Transverse colon (tissue), 4 donors: ENCODE data around the gene SDK1. TPM values are rescaled to one million over a fixed set of nuclear protein-coding genes. Genes with fewer than 3 reads are reported as not detected.

ENCODE experiments used
- DNase-seq: peaks from one replicate; pipeline ENCODE4 v3.0.0-alpha.2; 2019
- H3K27ac ChIP-seq, 4 donors: fragments of 200-600 bp; sonication (generic); 2 replicates each; pipeline ENCODE4 v1.5.1; 2016 to 2018; ENCODE audit warnings: inconsistent platforms in 4 of 4
- H3K27me3 ChIP-seq: fragments of 200-600 bp; sonication (generic); 2 replicates; pipeline ENCODE4 v1.5.1; 2017; ENCODE audit warnings: inconsistent platforms
- H3K36me3 ChIP-seq, 4 donors: fragments of 200-600 bp; sonication (generic); 2 replicates each; pipeline ENCODE4 v1.5.1; 2017 to 2019; ENCODE audit warnings: inconsistent platforms in 4 of 4
- H3K4me1 ChIP-seq, 4 donors: fragments of 200-600 bp; sonication (generic); 2 replicates each; pipeline ENCODE4 v1.5.1; 2017 to 2020; ENCODE audit warnings: inconsistent platforms in 4 of 4
- H3K4me3 ChIP-seq, 4 donors: fragments of 200-600 bp; sonication (generic); 1 replicate in 1 of 4; 2 replicates in 3 of 4; pipeline versions ENCODE4 v1.5.1 to v1.6.1; 2017 to 2019; ENCODE audit warnings: inconsistent platforms in 4 of 4
- H3K9me3 ChIP-seq, 2 donors: fragments of 200-600 bp; sonication (generic); 2 replicates each; pipeline ENCODE4 v1.5.1; 2017 to 2019; ENCODE audit warnings: inconsistent platforms in 2 of 2
- EP300 ChIP-seq: sonication (generic); formaldehyde crosslinking; IDR thresholded peaks from one replicate; pipeline ENCODE4 v1.6.1; 2017; ENCODE audit warnings: antibody characterized with exemption, low read depth
- POLR2A ChIP-seq: fragments of 450-650 bp; IDR thresholded peaks from one replicate; pipeline ENCODE4 v1.6.1; 2016; ENCODE audit warnings: antibody characterized with exemption, mild to moderate bottlenecking, moderate library complexity
- POLR2AphosphoS5 ChIP-seq, 3 donors: sonication (generic); formaldehyde crosslinking; IDR thresholded peaks; one replicate each; pipeline ENCODE4 v1.6.1; 2016; ENCODE audit warnings: antibody characterized with exemption in 3 of 3
- WGBS, 2 donors: methylation state at CpG; one replicate each; pipeline ENCODE4 v1.1.5; 2018; ENCODE audit warnings: low coverage in 1 of 2; 5-methylcytosine and 5-hydroxymethylcytosine counted together
- in situ Hi-C, 4 donors: fragments of 200-750 bp; cut with MboI; loops; one replicate each; pipeline versions ENCODE4 v1.15.0 to v1.15.1; 2017; ENCODE audit warnings: low sequenced_read_pairs in 3 of 4, low pct_ligation_motif_present in 1 of 4, low pct_unique_long_range_greater_than_20kb in 1 of 4
- intact Hi-C: fragments of 100-400 bp; cut with DNase I; formaldehyde crosslinking; loops from one replicate; pipeline ENCODE4 v1.15.1; 2023; ENCODE audit warnings: low total_unique reads
- total RNA-seq, 4 donors: library from RNA; depleted of rRNA; stranded (reverse); fragments of >200 nt; gene quantifications; one replicate each; pipeline ENCODE4 v1.1.0, GENCODE V29; 2016
- TF ChIP-seq, protein P1 (sequence below), 5 experiments: fragments of 200-600 bp in 3 of 5; fragments of 450-650 bp in 2 of 5; sonication (generic) in 3 of 5; IDR thresholded peaks; 1 replicate in 2 of 5; 2 replicates in 3 of 5; pipeline ENCODE4 v1.5.1; 2016 to 2017; ENCODE audit warnings: antibody characterized with exemption in 5 of 5, inconsistent platforms in 3 of 5, mild to moderate bottlenecking in 2 of 5, moderate library complexity in 1 of 5

The SDK1 gene
- total RNA-seq, 4 donors from 2014 or later, result 4.0 to 8.6 (median 5.4) TPM

DNA sequence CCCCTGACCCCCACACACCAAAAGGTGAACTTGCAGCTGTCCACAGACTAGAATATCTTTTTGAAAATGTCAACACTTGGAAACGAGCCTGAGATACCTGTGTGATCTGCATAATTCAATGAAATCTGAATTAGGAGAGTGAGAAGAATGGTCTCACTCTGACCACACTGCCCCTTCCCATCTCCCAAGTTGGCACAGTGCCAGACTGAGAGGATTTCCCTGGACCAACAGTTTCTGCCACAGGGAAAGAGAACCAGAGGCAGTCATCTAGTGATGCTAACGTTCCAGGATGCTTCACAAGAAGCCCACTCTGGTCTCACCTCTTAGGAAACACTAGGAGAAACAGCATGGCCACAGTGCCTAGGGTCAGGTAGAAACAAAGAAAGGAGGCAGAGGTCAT, 479.0 kb downstream of the SDK1 start:
- H3K4me1 ChIP-seq, result no peaks in the 10 kb centered on the region
- no peaks in the 10 kb centered on the region for H3K36me3 ChIP-seq
- no peak for DNase-seq
- H3K27me3 ChIP-seq, result no peaks in the 10 kb centered on the region
- in situ Hi-C loops (no loop called here), intact Hi-C loops (no loop called here)
- H3K27ac ChIP-seq, result no peak overlapping the region
- no peak overlapping the region for H3K4me3 ChIP-seq
- WGBS, 2 donors, result 79 to 80% methylated on average over 1 to 2 of the region's 2 CpGs
- TF ChIP-seq, protein P1, sequence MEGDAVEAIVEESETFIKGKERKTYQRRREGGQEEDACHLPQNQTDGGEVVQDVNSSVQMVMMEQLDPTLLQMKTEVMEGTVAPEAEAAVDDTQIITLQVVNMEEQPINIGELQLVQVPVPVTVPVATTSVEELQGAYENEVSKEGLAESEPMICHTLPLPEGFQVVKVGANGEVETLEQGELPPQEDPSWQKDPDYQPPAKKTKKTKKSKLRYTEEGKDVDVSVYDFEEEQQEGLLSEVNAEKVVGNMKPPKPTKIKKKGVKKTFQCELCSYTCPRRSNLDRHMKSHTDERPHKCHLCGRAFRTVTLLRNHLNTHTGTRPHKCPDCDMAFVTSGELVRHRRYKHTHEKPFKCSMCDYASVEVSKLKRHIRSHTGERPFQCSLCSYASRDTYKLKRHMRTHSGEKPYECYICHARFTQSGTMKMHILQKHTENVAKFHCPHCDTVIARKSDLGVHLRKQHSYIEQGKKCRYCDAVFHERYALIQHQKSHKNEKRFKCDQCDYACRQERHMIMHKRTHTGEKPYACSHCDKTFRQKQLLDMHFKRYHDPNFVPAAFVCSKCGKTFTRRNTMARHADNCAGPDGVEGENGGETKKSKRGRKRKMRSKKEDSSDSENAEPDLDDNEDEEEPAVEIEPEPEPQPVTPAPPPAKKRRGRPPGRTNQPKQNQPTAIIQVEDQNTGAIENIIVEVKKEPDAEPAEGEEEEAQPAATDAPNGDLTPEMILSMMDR (IDR thresholded peaks at IDR 0.05), result no peak
- TF ChIP-seq POLR2AphosphoS5 (IDR thresholded peaks at IDR 0.05), result no peak
- no peak for TF ChIP-seq EP300
- no peak for TF ChIP-seq POLR2A
- H3K9me3 ChIP-seq, result peaks cover 8 to 13% of the 10 kb centered on the region in 2 donors

DNA sequence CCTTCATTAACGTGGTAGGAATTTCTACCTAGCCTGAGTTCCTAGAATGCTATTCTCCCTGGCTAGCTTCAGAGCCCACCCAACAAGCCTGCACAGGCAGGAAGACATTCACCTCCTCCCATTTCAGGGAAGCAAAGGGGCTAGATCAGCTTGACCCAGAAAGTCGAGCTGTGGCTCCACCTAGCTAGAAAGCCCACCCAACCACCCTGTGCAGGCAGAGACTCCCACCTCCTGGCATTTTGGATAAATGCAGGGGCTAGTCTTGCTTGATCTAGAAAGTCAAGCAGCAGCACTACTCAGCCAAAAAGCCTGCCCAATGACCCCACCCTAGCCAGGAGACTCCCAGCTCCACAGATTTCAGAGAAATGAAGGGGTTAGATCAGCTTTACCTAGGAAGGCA, 479.5 kb downstream of the SDK1 start:
- no peak for DNase-seq
- H3K4me1 ChIP-seq, result no peaks in the 10 kb centered on the region
- H3K4me3 ChIP-seq, result no peak overlapping the region
- H3K27me3 ChIP-seq, result no peaks in the 10 kb centered on the region
- H3K36me3 ChIP-seq, result no peaks in the 10 kb centered on the region
- TF ChIP-seq, protein P1 (IDR thresholded peaks at IDR 0.05), result no peak
- TF ChIP-seq EP300 (no peak), POLR2A (no peak)
- WGBS, 2 donors, result 73% methylated on average over 2 of the region's 2 CpGs; no CpG with 5 or more reads in 1 of the 2 donors
- intact Hi-C loops, result no loop called here
- in situ Hi-C loops, result no loop called here
- no peak overlapping the region for H3K27ac ChIP-seq
- H3K9me3 ChIP-seq, result peaks cover 8 to 13% of the 10 kb centered on the region in 2 donors

DNA sequence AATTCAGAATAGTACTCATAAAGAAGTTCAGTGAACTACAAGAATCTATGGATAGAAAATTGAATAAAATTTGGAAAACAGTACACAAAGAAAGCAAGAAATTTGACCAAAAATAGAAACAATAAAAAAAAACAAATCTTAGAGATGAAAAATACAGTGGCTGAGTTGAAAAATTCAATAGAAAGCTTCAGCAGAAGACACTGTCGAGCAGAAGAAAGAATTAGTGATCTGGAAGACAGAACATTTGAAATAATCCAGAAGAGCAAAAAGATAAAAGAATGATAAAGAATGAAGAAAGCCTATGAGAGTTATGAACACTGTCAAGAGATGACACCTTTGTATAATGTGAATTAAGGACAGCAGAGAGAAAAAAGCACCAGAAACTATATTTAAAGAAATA, 480.6 kb downstream of the SDK1 start:
- Histone ChIP-seq H3K4me1 (no peaks in the 10 kb centered on the region), H3K27ac (no peak overlapping the region), H3K27me3 (no peaks in the 10 kb centered on the region), H3K9me3 (peaks cover 8 to 13% of the 10 kb centered on the region in 2 donors), H3K36me3 (no peaks in the 10 kb centered on the region), H3K4me3 (no peak overlapping the region)
- no peak for DNase-seq
- no peak for TF ChIP-seq POLR2AphosphoS5 (IDR thresholded peaks at IDR 0.05)
- TF ChIP-seq EP300, result no peak
- TF ChIP-seq POLR2A, result no peak
- TF ChIP-seq, protein P1 (IDR thresholded peaks at IDR 0.05), result no peak
- intact Hi-C loops, result no loop called here
- WGBS, 2 donors, result 80 to 85% methylated on average over 1 of the region's 1 CpG
- in situ Hi-C loops, result no loop called here

DNA sequence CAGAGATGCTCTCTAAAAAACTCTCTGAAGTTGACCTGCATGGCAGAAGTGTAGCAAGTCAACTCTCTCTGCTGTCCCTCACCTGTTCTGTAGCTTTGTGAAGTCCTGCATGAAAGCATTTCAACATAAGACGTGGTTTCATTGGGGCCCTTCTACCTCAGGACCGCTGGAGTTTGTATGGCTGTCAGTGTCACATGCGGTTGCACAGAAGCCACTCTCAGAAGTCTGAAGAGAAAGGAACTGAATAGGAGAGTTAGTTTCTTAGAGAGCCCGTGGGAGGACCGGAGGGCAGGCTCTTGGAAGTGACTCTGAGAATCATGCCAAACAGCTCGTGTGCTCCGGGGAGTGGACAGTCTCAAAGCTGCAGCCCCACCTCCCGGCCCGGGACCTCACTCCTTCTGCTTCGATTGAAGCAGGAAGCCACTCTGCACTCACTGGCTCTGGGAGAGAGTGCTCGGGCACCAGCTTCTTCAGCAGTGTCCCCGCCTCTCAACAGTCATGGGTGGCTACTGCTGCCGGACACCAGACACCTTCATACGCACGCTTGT, 486.7 kb downstream of the SDK1 start:
- Histone ChIP-seq H3K4me1 (no peaks in the 10 kb centered on the region), H3K27me3 (no peaks in the 10 kb centered on the region), H3K27ac (no peak overlapping the region), H3K36me3 (no peaks in the 10 kb centered on the region), H3K4me3 (no peak overlapping the region), H3K9me3 (no peaks in the 10 kb centered on the region)
- in situ Hi-C loops (no loop called here), intact Hi-C loops (no loop called here)
- DNase-seq, result no peak
- 37 to 43% methylated on average over 7 to 15 of the region's 15 CpGs for WGBS, 2 donors
- TF ChIP-seq, protein P1 (IDR thresholded peaks at IDR 0.05), result no peak
- TF ChIP-seq POLR2AphosphoS5 (IDR thresholded peaks at IDR 0.05) (no peak), POLR2A (no peak), EP300 (no peak)
